Smooth muscle cell (in vitro differentiated cells): ENCODE measurements around the gene KCNB1. TPM values are rescaled to one million over a fixed set of nuclear protein-coding genes. Genes with fewer than 3 reads are reported as not detected.

Experiments used
- DNase-seq: peaks from one replicate; lab custom pipeline; 2025; ENCODE audit not compliant: unreplicated experiment; lab: John Stamatoyannopoulos, UW
- H2AFZ ChIP-seq: fragments of 200-600 bp; sonication (generic); 2 replicates; pipeline ENCODE4 v1.6.0; 2016; ENCODE audit warnings: antibody characterized with exemption, low read depth, mild to moderate bottlenecking
- H3F3A ChIP-seq: fragments of 200-600 bp; sonication (generic); 2 replicates; pipeline ENCODE4 v1.6.0; 2017; ENCODE audit warnings: antibody characterized with exemption, low read depth
- H3K27ac ChIP-seq: fragments of 200-600 bp; sonication (generic); 2 replicates; pipeline ENCODE4 v1.5.1; 2016; ENCODE audit warnings: low read depth, mild to moderate bottlenecking
- H3K27me3 ChIP-seq: fragments of 200-600 bp; sonication (generic); 2 replicates; pipeline ENCODE4 v1.6.1; 2016; ENCODE audit warnings: low read depth, mild to moderate bottlenecking
- H3K36me3 ChIP-seq: fragments of 200-600 bp; sonication (generic); 2 replicates; pipeline ENCODE4 v1.5.1; 2016; ENCODE audit warnings: low read depth
- H3K4me1 ChIP-seq: fragments of 200-600 bp; sonication (generic); 2 replicates; pipeline ENCODE4 v1.5.1; 2016; ENCODE audit warnings: low read depth
- H3K4me2 ChIP-seq: fragments of 200-600 bp; sonication (generic); 2 replicates; pipeline ENCODE4 v1.6.0; 2016; ENCODE audit warnings: mild to moderate bottlenecking
- H3K4me3 ChIP-seq: fragments of 200-600 bp; sonication (generic); 2 replicates; pipeline ENCODE4 v1.5.1; 2016; ENCODE audit warnings: mild to moderate bottlenecking
- H3K79me2 ChIP-seq: fragments of 200-600 bp; sonication (generic); 2 replicates; pipeline ENCODE4 v1.6.0; 2016; ENCODE audit warnings: low read depth, mild to moderate bottlenecking
- H3K9ac ChIP-seq: fragments of 200-600 bp; sonication (generic); 2 replicates; pipeline ENCODE4 v1.6.0; 2016; ENCODE audit warnings: low read depth
- H3K9me3 ChIP-seq: fragments of 200-600 bp; sonication (generic); replicated peaks from 2 replicates; pipeline ENCODE4 v1.5.1; 2016; ENCODE audit warnings: low read depth
- H4K20me1 ChIP-seq: fragments of 200-600 bp; sonication (generic); 2 replicates; pipeline ENCODE4 v1.6.0; 2016; ENCODE audit warnings: low read depth
- CTCF ChIP-seq: fragments of 200-600 bp; sonication (generic); IDR thresholded peaks from 2 replicates; pipeline ENCODE4 v1.5.1; 2017; ENCODE audit warnings: borderline replicate concordance, mild to moderate bottlenecking, antibody characterized with exemption; ENCODE audit not compliant: insufficient read depth, poor library complexity, severe bottlenecking
- WGBS: methylation state at CpG from one replicate; pipeline ENCODE4 v1.1.7; 2016; ENCODE audit warnings: low lambda C conversion rate; 5-methylcytosine and 5-hydroxymethylcytosine counted together
- polyA plus RNA-seq: library from polyadenylated mRNA; unstranded; fragments of >200 nt; fragmentation: Nextera tagmentation; extraction: Ambion mirVana; gene quantifications from 2 replicates; pipeline ENCODE4 v1.2.1, GENCODE V29; 2016
- total RNA-seq: library from RNA; depleted of rRNA; stranded (reverse); fragments of >200 nt; gene quantifications from 2 replicates; pipeline ENCODE4 v1.2.3, GENCODE V29; 2014

The KCNB1 gene
- total and polyA plus RNA-seq, 2 experiments from 2014 or later: not detected

- TF ChIP-seq CTCF: no peak
- Histone ChIP-seq H3K27ac (no peak overlapping the region), H3K9ac (no peak overlapping the region), H3K4me2 (no peak overlapping the region), H3K9me3 (no peaks in the 10 kb centered on the region), H3K27me3 (peaks cover 10% of the 10 kb centered on the region), H3F3A (no peaks in the 10 kb centered on the region), H3K36me3 (no peaks in the 10 kb centered on the region), H3K4me3 (no peak overlapping the region), H3K79me2 (no peaks in the 10 kb centered on the region), H3K4me1 (no peaks in the 10 kb centered on the region), H4K20me1 (no peaks in the 10 kb centered on the region), H2AFZ (no peak overlapping the region)
- 95% methylated on average over 6 of the region's 6 CpGs for WGBS
- no peak for DNase-seq
These were observed 60.3 kb downstream of the KCNB1 start for GRCh38 chr20:49422161-49422560.

DNA sequence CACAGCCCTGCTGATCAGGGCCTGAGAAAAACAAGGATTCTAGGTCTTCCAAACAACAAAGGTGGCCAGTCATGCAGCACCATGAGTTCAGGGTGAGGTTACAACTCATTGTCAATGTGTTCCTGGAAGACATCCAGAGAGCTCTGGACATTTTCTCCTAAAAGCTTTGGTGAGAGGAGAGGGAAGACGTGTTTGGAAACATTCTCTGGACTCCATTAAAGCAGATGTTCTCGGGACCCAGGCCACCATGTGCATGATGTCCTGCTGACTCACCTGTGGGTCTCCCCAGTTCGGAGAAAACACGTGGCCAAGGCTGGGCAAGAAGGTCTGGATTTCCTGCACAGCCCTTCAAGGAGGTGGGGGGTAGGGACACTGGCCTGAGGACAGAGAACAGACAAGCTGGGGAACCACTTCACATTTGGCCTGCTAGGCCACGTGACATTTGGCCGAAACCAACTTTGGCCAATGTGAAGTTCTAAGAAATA is 61.6 kb downstream of the KCNB1 start:
- Histone ChIP-seq H3K4me3 (no peak overlapping the region), H2AFZ (no peak overlapping the region), H3K27me3 (peaks cover 19% of the 10 kb centered on the region), H3K4me1 (no peaks in the 10 kb centered on the region), H3F3A (no peaks in the 10 kb centered on the region), H3K9ac (no peak overlapping the region), H4K20me1 (no peaks in the 10 kb centered on the region), H3K36me3 (no peaks in the 10 kb centered on the region), H3K27ac (no peak overlapping the region), H3K9me3 (no peaks in the 10 kb centered on the region), H3K4me2 (no peak overlapping the region), H3K79me2 (no peaks in the 10 kb centered on the region)
- DNase-seq: no peak
- no peak for TF ChIP-seq CTCF
- WGBS: 89% methylated on average over 6 of the region's 6 CpGs

DNA sequence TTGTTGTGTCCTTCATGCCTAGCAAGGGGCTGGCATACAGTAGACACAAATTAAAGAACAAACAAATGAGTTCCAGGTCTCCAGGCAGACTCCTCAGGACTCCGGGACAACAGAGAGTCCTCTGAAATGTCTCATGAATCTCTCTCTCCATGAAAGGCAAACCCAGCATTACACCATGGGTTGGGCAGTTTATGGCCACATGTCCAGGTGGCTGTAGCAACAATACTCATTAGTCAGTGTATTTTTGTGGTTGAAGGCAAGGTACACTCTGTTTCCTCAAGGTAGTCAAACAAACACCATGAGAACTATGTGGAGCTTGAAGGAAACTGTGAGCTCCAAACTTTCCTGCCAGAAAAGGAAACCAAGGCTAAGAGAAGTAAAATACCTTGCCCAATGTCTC is 62.2 kb downstream of the KCNB1 start:
- no peaks in the 10 kb centered on the region for H4K20me1 ChIP-seq
- H3K4me1 ChIP-seq: no peaks in the 10 kb centered on the region
- no peak overlapping the region for H3K4me2 ChIP-seq
- DNase-seq: no peak
- WGBS: 100% methylated on average over 1 of the region's 1 CpG
- peaks cover 23% of the 10 kb centered on the region for H3K27me3 ChIP-seq
- H3K9me3 ChIP-seq: no peaks in the 10 kb centered on the region
- no peaks in the 10 kb centered on the region for H3F3A ChIP-seq
- H3K27ac ChIP-seq: no peak overlapping the region
- H3K4me3 ChIP-seq: no peak overlapping the region
- H3K36me3 ChIP-seq: no peaks in the 10 kb centered on the region
- H3K9ac ChIP-seq: no peak overlapping the region
- no peaks in the 10 kb centered on the region for H3K79me2 ChIP-seq
- no peak overlapping the region for H2AFZ ChIP-seq
- TF ChIP-seq CTCF: no peak

GRCh38 chr20:49419785-49420184 is 62.7 kb downstream of the KCNB1 start:
- no peaks in the 10 kb centered on the region for H3K9me3 ChIP-seq
- no peak for TF ChIP-seq CTCF
- DNase-seq: no peak
- H4K20me1 ChIP-seq: no peaks in the 10 kb centered on the region
- no peaks in the 10 kb centered on the region for H3K4me1 ChIP-seq
- H3K9ac ChIP-seq: no peak overlapping the region
- no peak overlapping the region for H3K4me2 ChIP-seq
- peaks cover 20% of the 10 kb centered on the region for H3K27me3 ChIP-seq
- H3K79me2 ChIP-seq: no peaks in the 10 kb centered on the region
- H3K36me3 ChIP-seq: no peaks in the 10 kb centered on the region
- H3K4me3 ChIP-seq: no peak overlapping the region
- H3K27ac ChIP-seq: no peak overlapping the region
- no peak overlapping the region for H2AFZ ChIP-seq
- H3F3A ChIP-seq: no peaks in the 10 kb centered on the region
- 86% methylated on average over 1 of the region's 1 CpG for WGBS
